NOMO-1 treated with dmso at 0.1 percent for 144 hours (cell line): ENCODE measurements around the gene UTP14A.
"Not testable (repeated sequence)": the region's sequence is repeated elsewhere in the genome, so short reads cannot be mapped to it uniquely, and the experiment has no call there.

Experiments
- DNase-seq: peaks from one replicate; lab custom pipeline; 2025; ENCODE audit not compliant: unreplicated experiment; lab: John Stamatoyannopoulos, UW

The UTP14A gene

GRCh38 chrX:129905787-129906580, at the start of gene UTP14A:
UTP14A (plus strand) TSS chrX:129906164; CDS start chrX:129906211, 47 bp downstream.
- DNase-seq = peak; percentile 87

GRCh38 chrX:129859134-129859533, 46.8 kb upstream of the UTP14A start:
- DNase-seq = not testable (repeated sequence)

GRCh38 chrX:129866321-129866720, 39.6 kb upstream of the UTP14A start:
- not testable (repeated sequence) for DNase-seq

GRCh38 chrX:129872524-129872923, 33.4 kb upstream of the UTP14A start:
- no peak for DNase-seq

- DNase-seq = no peak
Observed at GRCh38 chrX:129875669-129876068, 30.3 kb upstream of the UTP14A start.

GRCh38 chrX:129876771-129877305, 29.1 kb upstream of the UTP14A start:
- DNase-seq = no peak

- no peak for DNase-seq
Observed at GRCh38 chrX:129877401-129877800, 28.6 kb upstream of the UTP14A start.

- DNase-seq = no peak
Observed at GRCh38 chrX:129900054-129900453, 5.9 kb upstream of the UTP14A start.

- DNase-seq = no peak
Observed at GRCh38 chrX:129908636-129909035, 2.7 kb downstream of the UTP14A start.

- peak; percentile 53 for DNase-seq
Observed at GRCh38 chrX:129925305-129926092, 19.5 kb downstream of the UTP14A start.

GRCh38 chrX:129930941-129931410, 25.0 kb downstream of the UTP14A start:
- no peak for DNase-seq

- peak; percentile 71 for DNase-seq
Observed at GRCh38 chrX:129931411-129932015, 25.5 kb downstream of the UTP14A start.

GRCh38 chrX:129932016-129932820, 26.3 kb downstream of the UTP14A start:
- DNase-seq = peak; percentile 54

GRCh38 chrX:129932821-129933321, 26.9 kb downstream of the UTP14A start:
- DNase-seq = no peak

- no peak for DNase-seq
Observed at GRCh38 chrX:129933700-129934099, 27.7 kb downstream of the UTP14A start.

- DNase-seq = no peak
Observed at GRCh38 chrX:129934461-129934860, 28.5 kb downstream of the UTP14A start.

GRCh38 chrX:129934952-129935351, 29.0 kb downstream of the UTP14A start:
- DNase-seq = no peak

GRCh38 chrX:129938081-129938480, 32.1 kb downstream of the UTP14A start:
- no peak for DNase-seq

- DNase-seq = no peak
Observed at GRCh38 chrX:129939986-129940385, 34.0 kb downstream of the UTP14A start.

- DNase-seq = no peak
Observed at GRCh38 chrX:129940721-129941120, 34.8 kb downstream of the UTP14A start.
